Loucy (cell line): ENCODE data around the gene CENPC.

Source experiments
- H2AFZ ChIP-seq: fragments of 200-600 bp; sonication (generic); 2 replicates; pipeline ENCODE4 v1.6.0; 2016; ENCODE audit warnings: antibody characterized with exemption, mild to moderate bottlenecking, low read length, moderate library complexity
- H3F3A ChIP-seq: fragments of 200-600 bp; 2 replicates; pipeline ENCODE4 v1.6.0; 2016; ENCODE audit warnings: antibody characterized with exemption, low read depth, mild to moderate bottlenecking
- H3K27me3 ChIP-seq: fragments of 200-600 bp; sonication (generic); 2 replicates; pipeline ENCODE4 v1.6.1; 2014; ENCODE audit warnings: low read length, mild to moderate bottlenecking; ENCODE audit not compliant: insufficient read depth, poor library complexity, severe bottlenecking
- H3K36me3 ChIP-seq: fragments of 200-600 bp; sonication (generic); 2 replicates; pipeline ENCODE4 v1.6.1; 2016; ENCODE audit warnings: low read length; ENCODE audit not compliant: insufficient read depth
- H3K4me1 ChIP-seq: fragments of 200-600 bp; sonication (generic); 2 replicates; pipeline ENCODE4 v1.5.1; 2014; ENCODE audit warnings: low read length, mild to moderate bottlenecking; ENCODE audit not compliant: insufficient read depth, poor library complexity, severe bottlenecking
- H3K4me2 ChIP-seq: fragments of 200-600 bp; sonication (generic); 2 replicates; pipeline ENCODE4 v1.6.0; 2014; ENCODE audit warnings: antibody characterized with exemption, low read length, low read depth, mild to moderate bottlenecking; ENCODE audit not compliant: poor library complexity, severe bottlenecking
- H3K4me3 ChIP-seq: fragments of 200-600 bp; sonication (generic); 2 replicates; pipeline ENCODE4 v1.5.1; 2014; ENCODE audit warnings: low read length, mild to moderate bottlenecking, mixed read lengths; ENCODE audit not compliant: poor library complexity, severe bottlenecking
- H3K79me2 ChIP-seq: fragments of 200-600 bp; sonication (generic); 2 replicates; pipeline ENCODE4 v1.6.1; 2014; ENCODE audit warnings: low read length; ENCODE audit not compliant: insufficient read depth
- H3K9ac ChIP-seq: fragments of 200-600 bp; sonication (generic); 2 replicates; pipeline ENCODE4 v1.6.0; 2014; ENCODE audit warnings: mild to moderate bottlenecking, low read depth, low read length, moderate library complexity; ENCODE audit not compliant: poor library complexity, severe bottlenecking
- H3K9me2 ChIP-seq: fragments of 200-600 bp; sonication (generic); replicated peaks from 2 replicates; pipeline ENCODE4 v1.6.1; 2016; ENCODE audit warnings: low read depth, low read length, mixed read lengths
- H3K9me3 ChIP-seq: fragments of 200-600 bp; sonication (generic); 2 replicates; pipeline ENCODE4 v1.6.1; 2014; ENCODE audit warnings: mild to moderate bottlenecking, antibody characterized with exemption, low read length, low read depth; ENCODE audit not compliant: insufficient read depth
- H4K20me1 ChIP-seq: fragments of 200-600 bp; sonication (generic); 2 replicates; pipeline ENCODE4 v1.6.0; 2014; ENCODE audit warnings: antibody characterized with exemption, low read length, mild to moderate bottlenecking; ENCODE audit not compliant: insufficient read depth, poor library complexity, severe bottlenecking
- EZH2phosphoT487 ChIP-seq: fragments of 200-600 bp; IDR thresholded peaks from 2 replicates; pipeline ENCODE4 v1.6.1; 2018; ENCODE audit warnings: antibody characterized with exemption, mild to moderate bottlenecking, moderate library complexity, borderline replicate concordance
- TF ChIP-seq, protein P1 (sequence below): fragments of 200-600 bp; sonication (generic); conservative IDR thresholded peaks from 2 replicates; pipeline ENCODE4 v1.5.1; 2014; ENCODE audit warnings: mild to moderate bottlenecking, antibody characterized with exemption, low read length

The CENPC gene

GRCh38 chr4:67475155-67475554 is 70.1 kb downstream of the CENPC start:
- Histone ChIP-seq H3K9ac (no peak overlapping the region), H3K79me2 (peaks cover 40% of the 10 kb centered on the region), H3K4me1 (no peaks in the 10 kb centered on the region), H3K4me3 (no peak overlapping the region), H3F3A (no peaks in the 10 kb centered on the region), H3K9me3 (peaks cover 7% of the 10 kb centered on the region; the same call in 1 of the 2 replicates), H3K9me2 (no peaks in the 10 kb centered on the region), H3K27me3 (no peaks in the 10 kb centered on the region), H2AFZ (no peak overlapping the region), H3K36me3 (peaks cover 96% of the 10 kb centered on the region), H4K20me1 (peaks cover 10% of the 10 kb centered on the region), H3K4me2 (no peak overlapping the region)
- no peak for TF ChIP-seq EZH2phosphoT487
- TF ChIP-seq, protein P1, sequence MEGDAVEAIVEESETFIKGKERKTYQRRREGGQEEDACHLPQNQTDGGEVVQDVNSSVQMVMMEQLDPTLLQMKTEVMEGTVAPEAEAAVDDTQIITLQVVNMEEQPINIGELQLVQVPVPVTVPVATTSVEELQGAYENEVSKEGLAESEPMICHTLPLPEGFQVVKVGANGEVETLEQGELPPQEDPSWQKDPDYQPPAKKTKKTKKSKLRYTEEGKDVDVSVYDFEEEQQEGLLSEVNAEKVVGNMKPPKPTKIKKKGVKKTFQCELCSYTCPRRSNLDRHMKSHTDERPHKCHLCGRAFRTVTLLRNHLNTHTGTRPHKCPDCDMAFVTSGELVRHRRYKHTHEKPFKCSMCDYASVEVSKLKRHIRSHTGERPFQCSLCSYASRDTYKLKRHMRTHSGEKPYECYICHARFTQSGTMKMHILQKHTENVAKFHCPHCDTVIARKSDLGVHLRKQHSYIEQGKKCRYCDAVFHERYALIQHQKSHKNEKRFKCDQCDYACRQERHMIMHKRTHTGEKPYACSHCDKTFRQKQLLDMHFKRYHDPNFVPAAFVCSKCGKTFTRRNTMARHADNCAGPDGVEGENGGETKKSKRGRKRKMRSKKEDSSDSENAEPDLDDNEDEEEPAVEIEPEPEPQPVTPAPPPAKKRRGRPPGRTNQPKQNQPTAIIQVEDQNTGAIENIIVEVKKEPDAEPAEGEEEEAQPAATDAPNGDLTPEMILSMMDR, result no peak

DNA sequence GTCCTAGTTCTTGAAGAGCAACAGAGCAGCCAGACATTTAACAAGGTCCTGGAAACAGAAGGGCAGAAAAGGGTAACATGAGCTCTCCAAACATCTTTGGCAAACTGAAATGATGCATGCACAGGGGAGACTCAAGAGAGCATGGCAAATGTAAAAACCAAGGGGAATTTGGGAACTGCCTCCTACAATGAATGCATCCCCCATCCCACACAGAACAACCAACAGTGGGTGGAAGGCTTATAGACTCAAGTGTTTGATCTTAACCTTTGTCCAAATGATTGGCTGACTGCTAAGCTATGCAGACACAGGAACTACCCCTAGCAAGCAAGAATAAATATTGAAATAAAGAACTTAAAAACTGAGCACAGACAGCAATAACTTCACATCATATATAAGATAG is 74.4 kb downstream of the CENPC start:
- no peak overlapping the region for H3K4me3 ChIP-seq
- H3K36me3 ChIP-seq, result peaks cover 82% of the 10 kb centered on the region
- H3K9ac ChIP-seq, result no peak overlapping the region
- H3K79me2 ChIP-seq, result 0 out of 2 replicates have a peak, but pooled peaks cover 2% of the 10 kb centered on the region
- no peaks in the 10 kb centered on the region for H3K27me3 ChIP-seq
- H4K20me1 ChIP-seq, result peaks cover under 1% of the 10 kb centered on the region
- no peaks in the 10 kb centered on the region for H3K4me1 ChIP-seq
- no peak overlapping the region for H2AFZ ChIP-seq
- no peaks in the 10 kb centered on the region for H3F3A ChIP-seq
- no peak overlapping the region for H3K4me2 ChIP-seq
- TF ChIP-seq EZH2phosphoT487, result no peak
- TF ChIP-seq, protein P1, result no peak
- H3K9me3 ChIP-seq, result no peaks in the 10 kb centered on the region
- no peaks in the 10 kb centered on the region for H3K9me2 ChIP-seq

- H2AFZ ChIP-seq, result no peak overlapping the region
- H3K4me3 ChIP-seq, result no peak overlapping the region
- no peaks in the 10 kb centered on the region for H3K27me3 ChIP-seq
- TF ChIP-seq, protein P1, result no peak
- TF ChIP-seq EZH2phosphoT487, result no peak
- peaks cover 62% of the 10 kb centered on the region for H3K36me3 ChIP-seq
- H3K4me1 ChIP-seq, result peaks cover 4% of the 10 kb centered on the region
- no peaks in the 10 kb centered on the region for H3K9me2 ChIP-seq
- H3K9ac ChIP-seq, result no peak overlapping the region
- no peaks in the 10 kb centered on the region for H3K9me3 ChIP-seq
- H3F3A ChIP-seq, result no peaks in the 10 kb centered on the region
- H3K4me2 ChIP-seq, result no peak overlapping the region
- no peaks in the 10 kb centered on the region for H4K20me1 ChIP-seq
- H3K79me2 ChIP-seq, result no peaks in the 10 kb centered on the region
Observed at GRCh38 chr4:67468830-67469229, 76.5 kb downstream of the CENPC start.
